ENCODE results near the gene PHLDB2.

Gene PHLDB2

DNA sequence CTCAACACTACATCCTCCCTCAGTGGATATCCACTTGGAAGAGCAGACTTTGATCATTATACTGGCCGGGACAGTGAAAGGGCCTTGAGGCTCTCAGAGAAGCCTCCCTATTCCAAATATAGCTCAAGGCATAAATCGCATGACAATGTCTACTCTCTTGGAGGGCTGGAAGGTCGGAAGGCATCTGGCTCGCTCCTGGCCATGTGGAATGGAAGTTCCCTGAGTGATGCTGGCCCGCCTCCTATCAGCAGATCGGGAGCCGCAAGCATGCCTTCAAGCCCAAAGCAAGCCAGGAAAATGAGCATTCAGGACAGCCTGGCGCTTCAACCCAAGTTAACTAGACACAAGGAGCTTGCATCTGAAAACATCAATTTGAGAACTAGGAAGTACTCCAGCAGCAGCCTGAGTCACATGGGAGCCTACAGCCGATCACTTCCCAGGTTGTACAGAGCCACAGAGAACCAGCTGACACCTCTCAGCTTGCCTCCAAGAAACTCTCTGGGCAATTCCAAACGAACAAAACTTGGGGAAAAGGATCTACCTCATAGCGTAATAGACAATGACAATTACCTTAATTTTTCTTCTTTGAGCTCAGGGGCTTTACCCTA is 25.4 kb downstream of the PHLDB2 start:
- no peak for DNase-seq

DNA sequence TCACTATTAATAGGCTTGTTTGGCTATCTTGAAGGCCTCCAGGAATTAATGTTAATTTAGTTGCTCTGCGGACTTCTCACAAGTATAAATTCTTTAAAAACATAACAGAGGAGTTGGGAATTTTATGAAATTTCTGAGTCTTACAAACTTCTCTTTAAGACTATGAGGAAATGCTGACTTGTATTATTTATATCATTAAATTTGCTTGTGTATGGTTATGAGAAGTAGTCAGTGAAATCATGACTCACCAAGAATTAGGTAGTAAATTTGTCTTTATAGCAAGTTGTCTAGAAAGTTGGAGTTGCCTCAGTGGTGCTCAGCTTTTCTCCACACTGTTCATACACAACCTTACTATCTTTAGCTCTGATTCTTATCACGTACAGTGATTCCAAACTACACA is 26.5 kb downstream of the PHLDB2 start:
- DNase-seq: no peak

DNA sequence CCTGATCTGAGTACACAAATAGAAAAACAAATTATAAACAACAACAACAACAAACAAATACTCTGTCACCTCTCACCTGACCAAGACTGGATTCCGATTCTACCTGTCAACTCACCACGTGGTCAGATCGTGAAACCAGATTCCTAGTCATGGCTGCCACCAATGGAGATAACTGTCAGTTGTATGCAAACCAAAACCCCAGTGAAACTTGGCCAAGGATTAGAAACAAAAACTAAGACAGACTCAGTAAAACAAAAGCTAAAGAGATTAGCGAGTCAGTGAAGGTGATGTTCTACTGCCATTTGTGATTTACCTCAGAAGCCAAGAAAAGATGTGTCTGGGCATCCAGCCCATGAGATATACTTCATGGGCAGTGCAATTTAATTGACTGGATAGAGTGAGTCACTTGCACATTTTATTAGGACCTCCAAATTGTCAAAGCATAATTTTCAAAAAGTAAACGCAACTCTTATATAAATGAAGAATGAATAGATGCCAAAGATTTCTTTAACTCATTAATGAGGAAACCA is 31.1 kb downstream of the PHLDB2 start:
- no peak for DNase-seq

GRCh38 chr3:111892070-111892469 is 33.0 kb downstream of the PHLDB2 start:
- no peak for DNase-seq

DNA sequence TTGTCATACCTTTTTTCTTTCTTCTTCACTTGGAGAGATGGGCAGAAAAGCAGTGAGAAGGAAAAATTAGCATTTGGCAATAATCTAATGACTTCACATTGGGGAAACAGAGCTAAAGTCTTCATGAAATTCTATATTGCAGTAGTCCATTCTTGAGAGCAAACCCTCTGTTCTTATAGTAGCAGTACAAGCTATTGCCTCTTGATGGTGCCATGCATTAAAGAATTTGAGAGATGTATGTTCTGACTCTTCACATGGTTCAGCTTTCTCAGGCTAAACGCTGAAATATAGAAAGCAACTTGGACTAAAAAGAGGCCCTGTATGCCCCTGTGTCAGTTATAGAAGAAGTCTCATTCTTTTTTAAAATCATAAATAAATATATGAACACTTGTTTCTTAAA is 36.0 kb downstream of the PHLDB2 start:
- no peak for DNase-seq

DNA sequence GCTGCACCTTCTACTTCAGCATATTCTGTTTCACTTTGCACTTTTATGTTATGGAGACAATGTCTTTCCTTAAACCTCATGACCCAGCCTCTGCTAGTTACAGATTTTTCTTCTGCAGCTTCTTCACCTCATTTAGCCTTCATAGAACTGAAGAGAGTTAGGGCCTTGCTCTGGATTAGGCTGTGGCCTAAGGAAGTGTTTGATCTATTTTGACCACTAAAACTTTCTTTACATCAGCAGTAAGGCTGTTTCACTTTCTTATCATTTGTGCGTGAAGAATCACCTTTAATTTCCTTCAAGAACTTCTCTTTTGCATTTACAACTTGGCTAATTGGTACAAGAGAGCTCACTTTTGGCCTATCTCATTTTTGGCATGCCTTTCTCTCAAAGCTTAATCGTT is 40.9 kb downstream of the PHLDB2 start:
- no peak for DNase-seq

DNA sequence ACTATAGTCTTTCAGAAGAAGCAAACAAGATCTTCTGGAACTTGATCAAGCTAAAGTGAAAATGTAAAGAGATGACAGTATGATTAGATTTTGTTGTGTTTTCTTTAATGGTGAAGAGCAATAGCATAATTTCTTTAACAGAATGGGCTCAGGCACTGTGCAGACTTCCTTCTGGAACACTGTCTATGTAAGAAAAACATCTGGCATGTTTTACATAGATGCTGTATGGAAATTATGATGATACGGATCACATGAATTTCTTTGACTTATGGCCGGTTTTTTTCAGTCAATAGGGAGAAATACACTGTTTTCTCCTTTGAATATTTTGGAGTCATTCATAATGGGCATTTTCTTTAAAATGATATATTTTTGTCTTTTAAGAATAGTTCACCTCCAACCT is 42.6 kb downstream of the PHLDB2 start:
- no peak for DNase-seq

- DNase-seq: no peak
Measured at GRCh38 chr3:111902534-111902933, 43.5 kb downstream of the PHLDB2 start.

DNA sequence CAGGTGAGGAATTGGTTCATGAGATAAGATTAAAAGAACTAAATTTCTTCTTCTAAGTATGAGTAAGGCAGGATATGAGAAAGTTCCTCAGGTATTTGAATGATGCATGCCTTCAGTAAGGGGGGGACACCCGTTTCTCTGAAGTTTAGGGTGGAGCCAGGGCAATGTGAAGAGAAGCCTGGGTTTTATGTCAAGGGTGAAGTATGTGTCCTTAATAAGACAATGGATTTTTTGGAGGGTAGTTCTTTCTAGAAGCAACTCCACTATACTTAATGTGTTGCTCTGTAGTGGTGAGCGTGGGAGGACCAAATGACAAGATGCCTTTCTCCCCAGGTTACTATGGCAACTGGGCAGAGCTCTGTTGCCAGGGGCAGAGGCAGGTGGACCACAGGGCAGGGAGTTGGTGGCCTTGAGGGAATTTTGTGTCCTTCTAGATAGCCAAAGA is 44.0 kb downstream of the PHLDB2 start:
- no peak for DNase-seq

DNA sequence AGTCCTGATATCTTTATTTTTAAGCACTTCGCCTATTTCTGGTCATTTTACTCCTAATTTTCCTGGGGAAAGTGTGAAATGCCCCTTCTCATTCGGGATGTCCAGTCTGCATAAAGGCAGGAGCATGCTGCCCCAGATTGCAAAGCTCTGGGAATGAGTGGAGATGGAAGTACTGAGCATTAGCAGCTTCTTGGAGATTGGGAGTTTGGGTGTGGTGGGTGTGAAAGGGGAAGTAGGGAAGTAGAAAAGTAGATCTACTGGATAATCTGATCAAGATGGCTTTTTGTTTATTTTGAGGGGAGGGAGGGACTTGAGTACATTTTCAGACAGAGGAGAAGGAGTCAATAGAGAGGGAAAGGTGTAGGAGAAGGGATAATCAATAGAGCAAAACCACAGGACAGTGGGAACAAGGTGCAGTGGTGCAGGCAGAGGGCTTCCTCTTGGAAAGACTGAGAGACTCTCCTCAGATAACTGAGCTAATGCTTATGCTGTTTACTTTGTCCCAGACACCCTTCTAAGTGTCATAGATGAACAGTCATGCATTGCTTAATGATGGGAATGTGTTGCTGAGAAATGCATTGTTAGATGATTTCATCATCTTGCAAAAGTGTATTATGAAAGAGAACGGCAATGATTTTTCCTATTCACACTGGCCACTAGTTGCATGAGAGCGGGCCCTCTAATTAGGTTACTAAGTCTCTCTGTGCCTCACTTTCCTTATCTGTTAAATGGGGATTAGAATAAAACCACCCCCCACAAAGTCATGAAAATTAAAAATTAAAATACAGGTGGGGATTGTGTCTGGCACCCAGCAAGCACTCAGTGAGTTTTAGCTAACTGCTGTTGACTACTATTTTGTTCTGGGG is 45.5 kb downstream of the PHLDB2 start:
- no peak for DNase-seq

GRCh38 chr3:111906656-111907055 is 47.6 kb downstream of the PHLDB2 start:
- no peak for DNase-seq

- DNase-seq: no peak
Measured at GRCh38 chr3:111907151-111907550, 48.1 kb downstream of the PHLDB2 start.

DNA sequence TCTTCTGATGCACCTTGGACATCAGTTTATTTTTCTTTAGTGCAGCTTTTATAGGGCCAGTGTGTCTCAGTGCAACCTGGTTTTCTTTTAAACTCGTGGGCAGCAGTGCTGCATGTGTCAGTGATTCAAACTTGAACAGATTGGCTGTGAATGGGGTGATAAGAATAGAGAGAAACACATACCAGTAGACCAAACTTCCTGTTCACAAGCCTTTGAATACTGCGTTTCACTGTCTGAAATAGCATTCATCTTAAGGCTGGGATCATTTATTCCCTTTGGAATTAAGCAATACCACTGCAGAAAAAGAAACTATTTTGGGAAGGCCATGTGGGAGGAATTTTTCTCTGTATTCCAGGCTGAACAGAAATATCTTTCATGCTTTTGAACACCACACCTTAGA is 51.7 kb downstream of the PHLDB2 start:
- no peak for DNase-seq

GRCh38 chr3:111911446-111911845 is 52.4 kb downstream of the PHLDB2 start:
- DNase-seq: no peak

DNA sequence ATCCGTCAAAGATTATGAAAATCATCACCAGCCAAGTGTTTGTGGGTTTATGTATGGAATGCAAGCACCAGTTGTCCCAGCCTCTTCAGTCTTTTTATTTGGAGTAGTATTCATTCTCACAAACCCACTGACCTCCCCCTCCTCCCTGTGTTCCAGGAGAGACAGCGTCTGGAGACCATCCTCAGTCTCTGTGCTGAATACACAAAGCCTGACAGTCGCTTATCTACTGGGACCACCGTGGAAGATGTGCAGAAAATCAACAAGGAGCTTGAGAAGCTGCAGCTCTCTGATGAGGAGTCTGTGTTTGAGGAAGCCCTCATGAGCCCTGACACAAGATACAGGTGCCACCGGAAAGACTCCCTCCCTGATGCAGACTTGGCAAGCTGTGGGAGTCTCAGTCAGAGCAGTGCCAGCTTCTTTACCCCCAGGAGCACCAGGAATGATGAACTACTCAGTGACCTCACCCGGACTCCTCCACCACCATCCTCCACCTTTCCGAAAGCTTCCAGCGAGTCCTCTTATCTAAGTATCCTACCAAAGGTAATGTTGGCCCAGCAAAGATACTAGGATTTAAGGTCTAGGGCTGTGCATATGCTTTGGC is 54.2 kb downstream of the PHLDB2 start:
- DNase-seq: no peak

DNA sequence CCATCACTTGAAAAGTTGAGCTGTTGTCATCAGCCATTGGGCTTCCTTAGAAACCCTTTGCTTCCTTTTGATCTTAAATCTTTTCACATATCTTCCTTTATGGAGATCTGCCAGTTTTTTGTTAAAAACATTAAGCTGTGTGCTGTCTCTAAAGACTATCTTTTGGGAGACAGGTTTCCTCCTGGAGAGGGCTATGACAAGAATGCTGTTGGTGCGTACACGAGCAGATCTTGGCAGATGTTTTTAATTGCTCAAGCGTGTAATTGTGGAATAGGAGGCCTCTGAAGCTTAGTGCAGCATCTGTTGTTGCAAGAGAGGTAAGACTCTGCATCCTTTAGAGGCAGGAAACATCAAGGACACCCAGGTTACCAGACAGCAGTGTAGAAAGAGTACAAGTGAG is 56.8 kb downstream of the PHLDB2 start:
- no peak for DNase-seq

GRCh38 chr3:111917300-111917699 is 58.2 kb downstream of the PHLDB2 start:
- no peak for DNase-seq

- DNase-seq: no peak
Measured at GRCh38 chr3:111919370-111920065, 60.5 kb downstream of the PHLDB2 start.

- DNase-seq: no peak
Measured at GRCh38 chr3:111921181-111921580, 62.1 kb downstream of the PHLDB2 start.

GRCh38 chr3:111923095-111923771 is 64.2 kb downstream of the PHLDB2 start:
- DNase-seq: no peak

DNA sequence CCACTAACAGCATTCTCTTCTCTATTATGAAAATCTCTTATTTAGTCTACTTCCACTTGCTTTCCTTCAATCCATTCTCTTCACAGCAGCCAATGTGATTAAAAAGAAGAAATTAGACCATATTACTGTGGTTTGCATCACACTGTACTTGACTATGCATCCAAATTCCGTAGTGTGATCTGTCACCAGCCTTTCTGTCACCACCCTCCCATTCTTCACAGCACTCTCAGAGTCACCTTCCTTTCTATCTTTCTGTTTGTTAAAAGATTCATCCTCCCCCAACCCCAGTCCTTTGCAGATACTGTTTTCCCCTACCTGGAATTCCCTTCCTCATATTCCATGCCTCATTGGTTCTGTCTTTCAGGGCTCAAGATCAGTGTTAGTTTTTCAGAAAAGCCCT is 64.7 kb downstream of the PHLDB2 start:
- DNase-seq: no peak

DNA sequence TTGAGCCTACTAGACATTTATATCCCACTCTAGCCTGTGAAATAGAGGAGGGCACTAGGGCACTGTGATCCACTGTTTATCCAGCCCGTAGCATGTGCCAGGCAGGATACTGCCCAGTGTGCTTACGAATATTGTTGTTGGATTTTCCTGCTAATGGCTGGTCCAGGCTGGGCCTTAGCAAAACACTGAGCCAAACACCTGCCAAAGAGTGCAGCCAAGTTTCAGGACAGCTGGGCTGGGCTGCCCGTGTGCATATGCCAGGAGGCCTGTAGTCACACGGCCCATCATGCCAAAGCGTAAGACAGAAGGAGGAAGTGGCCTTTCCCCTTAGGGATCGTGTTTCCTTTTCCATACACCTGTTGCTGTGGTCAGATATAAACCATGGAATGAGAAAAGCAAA is 65.2 kb downstream of the PHLDB2 start:
- DNase-seq: peak; percentile 89

- no peak for DNase-seq
Measured at GRCh38 chr3:111926266-111926676, 67.2 kb downstream of the PHLDB2 start.

Measured in right hindlimb (tissue), 1 donor.